ENCODE results near the gene LGR5. TPM values are rescaled to one million over a fixed set of nuclear protein-coding genes. Genes with fewer than 3 reads are reported as not detected.

The LGR5 gene
- total RNA-seq, 1 experiment from 2014 or later = not detected

DNA sequence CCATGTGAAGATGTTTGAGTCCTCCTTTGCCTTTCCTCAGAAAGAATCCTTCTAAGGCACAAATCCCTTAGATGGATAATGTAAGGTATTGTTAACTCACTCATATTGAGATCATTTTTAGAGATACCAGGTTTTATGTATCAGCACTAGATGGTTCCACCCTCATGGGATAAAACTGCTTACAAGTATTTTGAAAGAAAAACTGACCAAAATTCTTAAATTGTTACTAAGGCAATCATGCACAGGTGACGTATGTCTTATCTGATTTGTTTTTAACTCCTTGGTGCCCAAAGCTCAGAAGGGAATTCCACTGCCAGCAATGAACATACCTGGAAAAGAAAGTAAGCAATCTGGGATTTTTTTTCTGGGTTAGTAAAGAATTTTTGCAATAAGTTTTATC is 145.6 kb downstream of the LGR5 start:
- DNase-seq (ENCODE audit: low read depth in 1 of 2, low spot score in 2 of 2) = no peak
- H3K9me3 ChIP-seq (replicated peaks) = no peaks in the 10 kb centered on the region
- H3K36me3 ChIP-seq = no peaks in the 10 kb centered on the region
- no peak overlapping the region for H3K27ac ChIP-seq
- no peaks in the 10 kb centered on the region for H3K4me1 ChIP-seq (replicated peaks)
- H3K27me3 ChIP-seq (replicated peaks) = no peaks in the 10 kb centered on the region
- H3K4me3 ChIP-seq = no peak overlapping the region

DNA sequence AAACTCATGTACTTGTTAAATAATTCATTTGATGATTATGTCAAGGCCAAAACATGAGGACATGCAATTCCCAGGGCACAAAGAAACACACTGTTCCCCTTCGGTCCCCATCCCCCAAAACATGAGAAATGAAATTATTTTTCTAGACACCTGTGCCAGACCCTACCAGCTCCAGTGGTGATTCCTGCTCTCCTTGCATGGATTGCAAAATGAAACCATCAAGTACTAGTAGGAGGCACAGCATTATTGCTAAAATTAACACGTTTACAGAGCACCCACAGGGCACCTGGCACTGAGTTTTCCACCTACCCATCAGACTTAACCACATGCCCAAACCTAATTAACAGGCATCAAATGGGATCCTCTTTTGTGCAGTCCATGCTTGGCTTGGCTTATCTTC is 147.4 kb downstream of the LGR5 start:
- Histone ChIP-seq H3K27ac (no peak overlapping the region), H3K4me3 (no peak overlapping the region), H3K36me3 (no peaks in the 10 kb centered on the region), H3K4me1 (replicated peaks) (no peaks in the 10 kb centered on the region), H3K9me3 (replicated peaks) (no peaks in the 10 kb centered on the region), H3K27me3 (replicated peaks) (no peaks in the 10 kb centered on the region)
- no peak for DNase-seq (ENCODE audit: low read depth in 1 of 2, low spot score in 2 of 2)

DNA sequence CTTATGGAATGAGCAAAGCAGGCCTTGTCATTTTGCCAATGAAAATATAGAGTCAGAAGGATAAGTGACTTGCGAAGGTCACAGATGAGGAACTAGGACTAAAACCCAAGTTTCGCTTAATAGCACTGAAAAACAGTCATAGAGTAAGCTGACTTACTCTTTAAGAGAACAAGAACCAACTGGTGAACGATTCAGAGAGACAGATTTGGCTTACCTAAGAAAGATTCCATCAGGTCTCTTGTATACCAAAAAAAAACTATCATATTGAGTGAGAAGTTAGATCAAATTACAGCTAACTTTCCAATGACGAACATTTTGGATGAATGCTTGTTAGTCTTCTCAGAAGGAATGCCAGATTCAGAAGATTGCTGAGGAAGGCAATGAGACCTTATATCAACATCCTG is 149.9 kb downstream of the LGR5 start:
- no peak overlapping the region for H3K27ac ChIP-seq
- DNase-seq (ENCODE audit: low read depth in 1 of 2, low spot score in 2 of 2) = no peak
- H3K9me3 ChIP-seq (replicated peaks) = no peaks in the 10 kb centered on the region
- H3K36me3 ChIP-seq = no peaks in the 10 kb centered on the region
- no peaks in the 10 kb centered on the region for H3K27me3 ChIP-seq (replicated peaks)
- no peaks in the 10 kb centered on the region for H3K4me1 ChIP-seq (replicated peaks)
- no peak overlapping the region for H3K4me3 ChIP-seq

DNA sequence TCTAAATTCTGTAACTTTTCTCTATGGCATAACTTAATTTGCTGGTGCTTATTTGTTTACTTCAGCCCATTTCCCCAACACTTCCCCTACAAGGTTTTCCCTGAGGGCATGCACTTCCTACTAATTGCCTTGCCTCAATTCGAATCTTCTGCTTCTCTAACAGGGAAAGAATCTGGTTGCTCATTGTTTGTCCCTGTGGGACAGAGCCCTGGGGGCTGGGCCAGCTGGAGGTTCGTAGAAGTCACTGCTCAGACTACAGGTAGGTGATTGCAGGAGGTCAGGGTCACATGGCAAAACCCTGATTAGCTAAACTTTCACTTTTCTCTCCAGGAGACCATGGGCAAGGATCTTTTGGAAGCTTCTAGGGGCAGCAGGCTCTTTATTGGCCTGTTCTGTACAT is 152.0 kb downstream of the LGR5 start:
- Histone ChIP-seq H3K9me3 (replicated peaks) (no peaks in the 10 kb centered on the region), H3K27me3 (replicated peaks) (0 out of 2 replicates have a peak, but pooled peaks cover 2% of the 10 kb centered on the region), H3K27ac (no peak overlapping the region), H3K4me1 (replicated peaks) (no peaks in the 10 kb centered on the region), H3K36me3 (no peaks in the 10 kb centered on the region), H3K4me3 (no peak overlapping the region)
- no peak for DNase-seq (ENCODE audit: low read depth in 1 of 2, low spot score in 2 of 2)

DNA sequence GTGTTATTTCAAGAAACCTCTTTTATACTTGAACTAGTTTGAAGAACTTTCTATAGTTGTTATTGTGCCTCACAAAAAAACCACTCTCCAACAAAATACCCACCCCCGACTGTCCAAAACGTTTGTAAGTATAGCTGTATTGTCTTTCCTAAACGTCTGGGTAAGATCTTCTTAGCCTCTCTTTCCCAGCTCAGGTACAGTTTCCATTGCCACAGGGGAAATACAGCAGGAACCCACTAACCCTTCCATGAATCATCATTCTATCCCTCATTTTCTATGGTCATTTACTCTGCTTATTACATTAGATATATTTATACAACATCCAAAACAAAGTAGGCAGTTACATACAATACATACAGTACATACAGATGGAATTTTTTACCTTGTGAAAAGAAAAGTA is 153.2 kb downstream of the LGR5 start:
- Histone ChIP-seq H3K4me1 (replicated peaks) (no peaks in the 10 kb centered on the region), H3K27ac (no peak overlapping the region), H3K27me3 (replicated peaks) (0 out of 2 replicates have a peak, but pooled peaks cover 2% of the 10 kb centered on the region), H3K36me3 (no peaks in the 10 kb centered on the region), H3K4me3 (no peak overlapping the region), H3K9me3 (replicated peaks) (no peaks in the 10 kb centered on the region)
- DNase-seq (ENCODE audit: low read depth in 1 of 2, low spot score in 2 of 2) = no peak

DNA sequence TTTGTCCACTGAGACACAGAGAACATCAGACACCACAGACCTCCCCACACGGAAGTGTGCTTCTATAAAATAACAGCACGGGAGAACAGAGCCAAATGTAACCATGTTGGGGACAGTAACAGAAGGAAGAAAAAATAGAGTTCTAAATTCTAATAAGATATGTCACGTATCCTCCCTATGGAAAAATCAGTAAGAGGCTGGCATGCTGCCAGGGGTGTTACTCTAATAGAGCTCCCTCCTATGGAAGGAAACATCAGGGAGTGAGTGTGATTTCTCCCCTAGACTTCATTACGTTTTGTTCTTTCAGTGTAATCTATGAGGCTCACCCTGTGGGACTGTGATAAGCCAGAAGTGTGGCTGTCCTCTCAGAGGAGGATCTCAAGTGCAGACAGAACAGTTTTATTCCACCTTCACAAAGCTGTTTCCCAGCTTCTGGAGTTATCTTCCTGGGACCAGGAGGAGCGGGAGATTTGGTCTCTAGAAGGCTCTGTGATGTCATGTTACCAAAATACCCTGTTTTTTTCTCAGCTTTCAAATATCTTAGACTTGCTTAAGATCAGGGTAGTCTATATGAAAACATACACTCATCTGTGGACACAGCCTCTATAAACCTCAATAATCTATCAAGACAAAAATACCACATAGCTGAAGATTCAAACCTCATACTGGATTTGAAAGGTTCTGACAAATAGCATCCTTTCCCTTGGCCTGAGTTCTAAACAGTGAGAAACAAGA is 154.8 kb downstream of the LGR5 start:
- DNase-seq (ENCODE audit: low read depth in 1 of 2, low spot score in 2 of 2) = no peak
- no peak overlapping the region for H3K4me3 ChIP-seq

DNA sequence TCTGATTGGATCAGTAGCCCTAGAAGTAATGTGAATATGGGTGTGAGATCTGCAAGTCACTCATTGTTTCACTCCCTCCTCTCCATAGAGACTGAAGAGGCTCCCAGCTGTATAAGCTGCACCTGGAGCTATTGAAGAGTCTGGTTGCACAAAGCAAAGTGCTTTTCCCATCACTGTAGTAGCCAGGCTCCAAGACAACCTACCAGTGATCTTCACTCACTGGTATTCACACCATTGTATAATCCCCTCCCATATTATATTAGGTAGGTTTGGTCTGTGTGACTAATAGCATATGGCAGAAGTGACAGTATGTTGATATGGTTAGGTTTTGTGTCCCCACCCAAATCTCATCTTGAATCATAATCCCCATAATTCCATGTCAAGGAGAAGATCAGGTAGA is 159.6 kb downstream of the LGR5 start:
- peaks cover 9% of the 10 kb centered on the region; the same call in 1 of the 2 replicates for H3K4me1 ChIP-seq (replicated peaks)
- no peak overlapping the region for H3K27ac ChIP-seq
- 0 out of 2 replicates have a peak, but pooled peaks cover 2% of the 10 kb centered on the region for H3K27me3 ChIP-seq (replicated peaks)
- DNase-seq (ENCODE audit: low read depth in 1 of 2, low spot score in 2 of 2) = no peak
- no peaks in the 10 kb centered on the region for H3K9me3 ChIP-seq (replicated peaks)
- H3K4me3 ChIP-seq = no peak overlapping the region
- H3K36me3 ChIP-seq = no peaks in the 10 kb centered on the region

More for the DNA sequence above, 154.8 kb downstream of the LGR5 start:
- no peaks in the 10 kb centered on the region for H3K4me1 ChIP-seq (replicated peaks)
- H3K27ac ChIP-seq = no peak overlapping the region
- H3K27me3 ChIP-seq (replicated peaks) = 0 out of 2 replicates have a peak, but pooled peaks cover 2% of the 10 kb centered on the region
- no peaks in the 10 kb centered on the region for H3K36me3 ChIP-seq
- H3K9me3 ChIP-seq (replicated peaks) = no peaks in the 10 kb centered on the region

DNA sequence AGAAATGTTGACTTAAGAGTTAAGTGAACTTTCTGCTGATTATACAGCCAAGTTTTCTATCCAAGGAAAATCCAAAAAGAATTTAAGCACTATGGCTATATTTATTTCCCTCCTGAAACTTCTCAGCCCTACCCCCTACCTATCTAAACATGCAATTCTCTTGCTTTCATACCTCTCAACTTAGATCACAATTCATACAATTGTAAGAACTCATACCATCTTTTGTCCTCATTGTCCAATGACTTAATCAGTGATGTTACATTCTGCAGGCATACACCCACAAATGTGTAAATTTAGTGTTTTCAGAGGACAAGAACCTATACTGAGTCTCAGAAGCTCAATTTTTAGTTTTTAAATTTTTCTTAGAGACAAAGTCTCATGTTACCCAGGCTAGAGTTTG is 161.9 kb downstream of the LGR5 start:
- Histone ChIP-seq H3K4me3 (no peak overlapping the region), H3K9me3 (replicated peaks) (no peaks in the 10 kb centered on the region), H3K4me1 (replicated peaks) (peaks cover 9% of the 10 kb centered on the region; the same call in 1 of the 2 replicates), H3K36me3 (peaks cover 8% of the 10 kb centered on the region), H3K27ac (no peak overlapping the region), H3K27me3 (replicated peaks) (no peaks in the 10 kb centered on the region)
- DNase-seq (ENCODE audit: low read depth in 1 of 2, low spot score in 2 of 2) = no peak

DNA sequence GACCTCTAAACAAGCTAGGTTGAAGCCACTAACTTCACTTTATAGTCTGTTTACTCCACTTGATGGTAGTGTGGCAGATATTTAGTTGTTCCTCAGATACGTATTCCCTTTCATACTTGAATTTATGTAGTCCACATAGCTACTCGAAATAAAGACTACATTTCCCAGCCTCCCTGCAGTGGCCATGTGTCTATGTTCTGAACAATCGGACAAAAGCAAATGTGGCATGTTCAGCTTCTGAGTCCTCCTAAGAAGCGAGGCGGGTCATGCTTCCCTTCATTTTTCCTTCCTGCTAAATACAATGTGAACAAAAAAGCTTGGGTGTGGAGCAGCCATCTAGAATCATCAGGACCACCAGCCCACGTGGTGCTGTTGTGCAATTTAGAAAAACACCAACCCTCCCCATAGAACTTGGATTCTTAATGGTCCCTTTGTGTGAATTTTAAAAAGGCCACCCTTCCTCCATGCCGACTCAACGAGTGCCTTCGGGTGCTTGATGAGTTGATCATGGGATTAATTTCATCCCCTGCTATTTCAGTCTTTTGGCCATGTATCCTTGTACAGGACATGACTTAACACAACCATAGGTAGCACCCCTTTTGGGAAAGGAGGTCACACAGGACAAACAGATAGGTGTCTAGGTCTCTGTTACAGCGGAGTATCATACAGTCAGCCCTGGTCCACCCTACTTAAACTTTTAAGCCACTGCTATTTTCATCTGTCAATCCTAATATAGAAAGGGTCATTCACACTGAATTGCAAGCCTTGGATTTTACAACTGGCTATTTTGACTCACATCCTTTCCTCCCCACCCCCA is 163.4 kb downstream of the LGR5 start:
- no peak for DNase-seq (ENCODE audit: low read depth in 1 of 2, low spot score in 2 of 2)
- Histone ChIP-seq H3K27me3 (replicated peaks) (no peaks in the 10 kb centered on the region), H3K36me3 (peaks cover 23% of the 10 kb centered on the region), H3K27ac (no peak overlapping the region), H3K4me1 (replicated peaks) (peaks cover 9% of the 10 kb centered on the region; the same call in 1 of the 2 replicates), H3K4me3 (no peak overlapping the region), H3K9me3 (replicated peaks) (no peaks in the 10 kb centered on the region)

DNA sequence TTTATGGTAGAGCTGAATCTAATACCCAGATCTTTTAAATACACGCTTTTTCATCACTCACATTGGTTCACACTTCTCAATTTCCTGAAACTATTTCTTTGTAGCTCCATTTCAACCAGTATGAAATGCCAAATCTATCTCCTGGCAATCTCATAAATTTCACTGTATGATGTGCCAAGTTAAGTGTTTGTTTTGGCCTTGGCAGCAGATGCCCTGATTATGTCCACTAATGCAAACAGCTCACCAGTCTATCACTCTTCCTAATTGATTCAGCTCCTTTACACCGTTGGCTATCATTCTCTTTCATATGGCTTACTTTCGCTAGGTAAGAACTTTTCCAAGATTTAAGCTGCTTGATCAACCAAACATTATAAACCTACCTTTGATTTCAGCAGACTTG is 165.4 kb downstream of the LGR5 start:
- Histone ChIP-seq H3K27ac (no peak overlapping the region), H3K36me3 (peaks cover 41% of the 10 kb centered on the region), H3K4me1 (replicated peaks) (peaks cover 9% of the 10 kb centered on the region; the same call in 1 of the 2 replicates), H3K4me3 (no peak overlapping the region), H3K27me3 (replicated peaks) (no peaks in the 10 kb centered on the region), H3K9me3 (replicated peaks) (no peaks in the 10 kb centered on the region)
- DNase-seq (ENCODE audit: low read depth in 1 of 2, low spot score in 2 of 2) = no peak

DNA sequence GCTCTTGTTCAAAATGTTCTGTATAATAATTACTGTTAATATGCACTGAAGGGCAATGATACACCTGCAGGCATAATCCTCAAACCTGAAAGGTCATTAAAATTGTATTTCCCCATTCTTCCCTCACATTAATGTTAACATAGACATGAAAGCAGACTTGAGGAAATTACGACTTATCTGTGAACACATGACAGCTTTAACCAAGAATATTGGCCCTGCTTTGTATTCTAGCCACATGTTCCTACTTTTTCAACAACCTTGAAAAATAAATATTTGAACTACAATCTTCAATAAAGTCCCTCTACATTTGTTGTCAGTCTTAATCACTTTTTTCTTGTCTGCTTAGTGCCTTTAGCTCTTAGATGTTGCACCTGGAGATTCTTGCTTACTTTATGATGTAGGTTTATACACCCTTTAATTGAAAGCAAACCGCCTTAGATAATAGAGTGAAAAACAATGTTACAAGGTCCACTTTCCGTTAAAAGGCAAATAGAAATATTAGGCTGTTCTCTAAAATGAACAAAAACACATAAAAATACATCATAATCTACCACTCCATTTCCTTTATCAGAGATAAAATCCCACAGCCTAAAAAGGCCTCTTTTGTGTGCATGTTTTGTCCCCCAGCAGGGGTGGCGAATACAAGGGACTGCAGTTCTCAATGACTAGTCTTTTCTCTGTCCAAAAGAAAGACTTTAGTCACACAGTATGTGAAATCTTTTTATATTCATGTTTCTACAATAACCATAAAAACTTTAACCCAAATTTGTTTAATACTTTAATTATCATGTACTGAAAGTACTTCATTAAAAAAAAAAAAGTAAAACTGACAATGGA is 168.1 kb downstream of the LGR5 start:
- H3K4me1 ChIP-seq (replicated peaks) = no peaks in the 10 kb centered on the region
- H3K9me3 ChIP-seq (replicated peaks) = no peaks in the 10 kb centered on the region
- no peak for DNase-seq (ENCODE audit: low read depth in 1 of 2, low spot score in 2 of 2)
- peaks cover 60% of the 10 kb centered on the region for H3K36me3 ChIP-seq
- H3K27me3 ChIP-seq (replicated peaks) = no peaks in the 10 kb centered on the region
- H3K4me3 ChIP-seq = no peak overlapping the region
- H3K27ac ChIP-seq = no peak overlapping the region

DNA sequence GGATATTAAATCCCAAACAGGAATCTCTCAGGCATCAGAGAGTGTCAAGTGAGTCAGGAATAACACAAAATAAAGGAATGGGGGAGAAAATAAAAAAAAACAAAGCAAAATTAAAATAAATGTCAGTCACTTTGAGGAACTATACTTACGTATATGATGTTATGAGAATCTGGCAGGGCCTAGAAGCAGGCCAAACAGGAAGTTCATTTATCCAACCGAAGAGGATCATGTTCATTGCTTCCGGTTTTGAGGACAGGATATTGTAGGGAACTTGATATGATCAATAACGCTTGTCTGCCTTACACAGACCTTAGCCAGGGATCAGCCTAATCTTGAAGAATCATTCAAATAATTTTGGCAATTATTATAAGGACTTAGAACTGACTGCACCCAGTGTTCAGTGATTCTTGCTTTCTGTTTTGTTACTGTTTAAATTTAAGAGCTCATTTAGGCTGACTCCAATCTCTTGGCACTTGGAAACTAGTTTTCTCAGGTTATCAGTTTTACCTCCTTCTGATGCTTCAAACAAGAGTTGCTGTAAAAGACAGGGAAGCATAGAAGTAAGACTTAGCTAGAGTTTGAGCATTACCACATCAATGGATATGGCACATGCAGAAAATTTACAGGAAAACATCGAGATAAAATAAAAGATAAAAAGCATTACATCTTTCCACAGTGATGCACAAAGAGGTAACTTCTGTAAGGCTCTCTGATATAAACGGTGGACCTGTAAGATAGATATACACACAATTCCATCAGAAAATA is 170.6 kb downstream of the LGR5 start:
- Histone ChIP-seq H3K27ac (no peak overlapping the region), H3K36me3 (peaks cover 78% of the 10 kb centered on the region), H3K27me3 (replicated peaks) (no peaks in the 10 kb centered on the region), H3K9me3 (replicated peaks) (no peaks in the 10 kb centered on the region), H3K4me1 (replicated peaks) (no peaks in the 10 kb centered on the region), H3K4me3 (no peak overlapping the region)
- no peak for DNase-seq (ENCODE audit: low read depth in 1 of 2, low spot score in 2 of 2)

DNA sequence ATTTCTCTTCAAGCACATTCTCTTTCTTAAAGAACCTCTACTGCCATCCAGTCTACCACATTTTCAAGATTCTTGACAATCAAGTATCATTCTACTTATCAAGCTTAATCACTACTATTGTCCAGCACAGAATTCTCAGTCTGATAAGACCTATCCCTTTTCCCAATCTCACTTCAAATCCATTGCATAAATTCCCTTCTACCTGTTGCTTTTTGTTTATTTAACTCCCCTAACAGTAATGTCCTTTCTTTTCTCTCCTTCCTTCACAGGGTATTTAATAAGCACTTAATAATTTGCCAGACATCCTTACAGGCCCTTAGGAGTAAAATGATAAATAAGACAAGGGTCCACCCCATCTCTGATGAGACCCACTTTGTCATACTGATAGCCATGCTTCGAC is 182.3 kb downstream of the LGR5 start:
- Histone ChIP-seq H3K9me3 (replicated peaks) (no peaks in the 10 kb centered on the region), H3K27ac (no peak overlapping the region), H3K4me3 (no peak overlapping the region), H3K4me1 (replicated peaks) (no peaks in the 10 kb centered on the region), H3K36me3 (peaks cover 98% of the 10 kb centered on the region), H3K27me3 (replicated peaks) (no peaks in the 10 kb centered on the region)
- no peak for DNase-seq (ENCODE audit: low read depth in 1 of 2, low spot score in 2 of 2)
